HL-60 (cell line): Measurements from ENCODE around the gene HNRNPC.
"Not testable (repeated sequence)": the region's sequence is repeated elsewhere in the genome, so short reads cannot be mapped to it uniquely, and the experiment has no call there.

Source experiments
- DNase-seq, 2 experiments: peaks; one replicate each; pipeline ENCODE4 v3.0.0-alpha.2; 2010 to 2020; ENCODE audit warnings: low read depth in 1 of 2, low spot score in 1 of 2
- H3K27ac ChIP-seq: fragments of 250-450 bp; sonication (Bioruptor Pico); replicated peaks from 2 replicates; pipeline ENCODE4 v1.5.1; 2020; ENCODE audit warnings: mild to moderate bottlenecking, moderate library complexity
- H3K27me3 ChIP-seq: fragments of 250-450 bp; sonication (Bioruptor Pico); 2 replicates; pipeline ENCODE4 v1.5.1; 2021; ENCODE audit warnings: mild to moderate bottlenecking, moderate library complexity; ENCODE audit not compliant: insufficient read depth, poor library complexity, severe bottlenecking
- H3K4me3 ChIP-seq: replicated peaks from 2 replicates; pipeline ENCODE4 v1.5.1; 2011; ENCODE audit warnings: mild to moderate bottlenecking, control low read depth, low read length; ENCODE audit not compliant: insufficient read depth
- GABPA ChIP-seq: IDR thresholded peaks from 2 replicates; pipeline ENCODE4 v1.6.1; 2012; ENCODE audit warnings: low read depth
- POLR2AphosphoS5 ChIP-seq: IDR thresholded peaks from 2 replicates; pipeline ENCODE4 v1.6.1; 2012; ENCODE audit warnings: low read depth
- REST ChIP-seq: IDR thresholded peaks from 2 replicates; pipeline ENCODE4 v1.6.1; 2012; ENCODE audit warnings: low read depth; ENCODE audit not compliant: insufficient replicate concordance
- SPI1 ChIP-seq: IDR thresholded peaks from 2 replicates; pipeline ENCODE4 v1.6.1; 2012; ENCODE audit warnings: low read depth, mild to moderate bottlenecking, borderline replicate concordance
- TF ChIP-seq, protein P1 (sequence below): IDR thresholded peaks from one replicate; pipeline ENCODE4 v1.5.1; 2011; ENCODE audit warnings: low read length, control low read depth, inconsistent platforms; ENCODE audit not compliant: insufficient read depth

The HNRNPC gene

DNA sequence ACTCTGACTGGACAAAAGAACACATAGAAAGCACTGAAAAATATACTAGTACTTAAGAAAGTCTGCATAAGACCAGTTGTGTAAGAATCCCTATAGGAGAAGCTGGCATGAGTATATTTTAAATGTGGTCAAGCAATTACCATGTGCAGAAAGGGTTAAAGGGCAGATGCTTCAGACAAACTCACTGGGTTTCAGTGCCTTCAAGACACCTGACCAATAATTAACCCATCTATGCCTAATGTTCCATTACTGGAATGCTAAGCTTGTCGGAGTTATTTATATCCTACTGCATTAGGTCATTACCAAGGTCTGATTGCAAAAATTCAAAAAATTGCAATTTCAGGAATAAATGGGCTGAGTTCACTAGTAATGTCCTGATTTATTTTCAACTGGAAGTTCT is 41.3 kb downstream of the HNRNPC start:
- TF ChIP-seq REST (no peak), SPI1 (no peak), POLR2AphosphoS5 (no peak), GABPA (no peak)
- TF ChIP-seq, protein P1, sequence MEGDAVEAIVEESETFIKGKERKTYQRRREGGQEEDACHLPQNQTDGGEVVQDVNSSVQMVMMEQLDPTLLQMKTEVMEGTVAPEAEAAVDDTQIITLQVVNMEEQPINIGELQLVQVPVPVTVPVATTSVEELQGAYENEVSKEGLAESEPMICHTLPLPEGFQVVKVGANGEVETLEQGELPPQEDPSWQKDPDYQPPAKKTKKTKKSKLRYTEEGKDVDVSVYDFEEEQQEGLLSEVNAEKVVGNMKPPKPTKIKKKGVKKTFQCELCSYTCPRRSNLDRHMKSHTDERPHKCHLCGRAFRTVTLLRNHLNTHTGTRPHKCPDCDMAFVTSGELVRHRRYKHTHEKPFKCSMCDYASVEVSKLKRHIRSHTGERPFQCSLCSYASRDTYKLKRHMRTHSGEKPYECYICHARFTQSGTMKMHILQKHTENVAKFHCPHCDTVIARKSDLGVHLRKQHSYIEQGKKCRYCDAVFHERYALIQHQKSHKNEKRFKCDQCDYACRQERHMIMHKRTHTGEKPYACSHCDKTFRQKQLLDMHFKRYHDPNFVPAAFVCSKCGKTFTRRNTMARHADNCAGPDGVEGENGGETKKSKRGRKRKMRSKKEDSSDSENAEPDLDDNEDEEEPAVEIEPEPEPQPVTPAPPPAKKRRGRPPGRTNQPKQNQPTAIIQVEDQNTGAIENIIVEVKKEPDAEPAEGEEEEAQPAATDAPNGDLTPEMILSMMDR = no peak
- Histone ChIP-seq H3K27ac (no peak overlapping the region), H3K27me3 (no peaks in the 10 kb centered on the region), H3K4me3 (no peak overlapping the region)
- no peak for DNase-seq

DNA sequence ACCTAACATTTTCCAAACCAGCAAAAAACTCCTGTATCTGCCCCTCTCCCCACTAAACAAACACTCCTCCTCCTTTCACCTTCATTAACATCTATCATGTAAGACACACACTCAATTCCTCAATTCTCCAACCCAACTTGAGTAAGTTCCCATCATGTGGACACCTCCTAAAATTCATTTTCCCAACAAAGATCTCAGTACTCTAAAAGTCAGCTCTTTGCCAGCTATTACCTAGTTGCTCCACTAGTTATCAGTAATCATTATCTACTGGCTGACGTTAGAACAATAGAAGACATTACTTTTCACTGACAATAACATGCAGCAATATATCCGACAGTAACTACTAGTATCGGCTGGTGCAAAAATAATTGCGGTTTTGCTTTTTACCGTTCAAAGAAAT is 42.1 kb downstream of the HNRNPC start:
- Histone ChIP-seq H3K27ac (no peak overlapping the region), H3K27me3 (no peaks in the 10 kb centered on the region), H3K4me3 (no peak overlapping the region)
- TF ChIP-seq, protein P1 = no peak
- TF ChIP-seq SPI1 (no peak), GABPA (no peak), POLR2AphosphoS5 (no peak), REST (no peak)
- no peak for DNase-seq

DNA sequence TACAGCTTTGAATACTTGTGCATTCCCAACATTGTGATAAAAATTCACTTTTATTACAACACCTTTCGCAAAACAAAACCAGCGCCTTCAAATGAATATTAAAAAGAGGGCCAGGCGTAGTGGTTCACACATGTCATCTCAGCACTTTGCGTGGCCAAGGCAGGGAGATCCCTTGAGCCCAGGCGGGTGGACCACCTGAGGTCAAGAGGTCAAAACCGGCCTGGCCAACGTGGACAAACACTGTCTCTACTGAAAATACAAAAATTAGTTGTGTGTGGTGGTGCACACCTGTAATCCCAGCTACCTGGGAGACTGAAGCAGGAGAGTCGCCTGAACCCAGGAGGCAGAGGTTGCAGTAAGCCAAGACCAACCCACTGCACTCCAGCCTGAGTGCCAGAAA is 42.8 kb downstream of the HNRNPC start:
- TF ChIP-seq GABPA = no peak
- no peak for TF ChIP-seq REST
- TF ChIP-seq, protein P1 = no peak
- no peak; the same call in 1 of the 2 replicates for TF ChIP-seq POLR2AphosphoS5
- TF ChIP-seq SPI1 = no peak
- no peaks in the 10 kb centered on the region for H3K27me3 ChIP-seq
- DNase-seq = no peak
- H3K4me3 ChIP-seq = no peak overlapping the region
- H3K27ac ChIP-seq = no peak overlapping the region

DNA sequence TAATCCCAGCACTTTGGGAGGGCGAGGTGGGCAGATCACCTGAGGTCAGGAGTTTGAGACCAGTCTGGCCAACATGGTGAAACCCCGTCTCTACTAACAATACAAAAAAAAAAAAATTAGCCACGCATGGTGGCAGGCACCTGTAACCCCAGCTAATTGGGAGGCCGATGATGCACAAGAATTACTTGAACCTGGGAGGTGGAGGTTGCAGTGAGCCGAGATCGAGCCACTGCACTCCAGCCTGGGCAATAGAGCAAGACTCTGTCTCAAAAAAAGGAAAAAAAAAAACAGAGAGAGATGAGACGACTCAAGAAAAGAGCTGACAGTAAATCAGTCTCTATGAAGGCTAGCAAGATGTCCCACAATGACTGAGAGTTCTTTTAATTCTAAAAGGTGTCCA is 44.1 kb downstream of the HNRNPC start:
- DNase-seq, H3K27me3 ChIP-seq: not testable (repeated sequence)

More for the DNA sequence above, 44.1 kb downstream of the HNRNPC start:
- not testable (repeated sequence) for H3K27ac ChIP-seq, H3K4me3 ChIP-seq
